A673 (cell line): ENCODE measurements around the gene ATOH8.

ENCODE experiments used
- CTCF ChIP-seq: fragments of 300-800, 200-600 bp; sonication (generic); conservative IDR thresholded peaks from 2 replicates; pipeline ENCODE4 v1.5.1; 2017; ENCODE audit warnings: low read depth, mild to moderate bottlenecking, antibody characterized with exemption, low read length, moderate library complexity, mixed read lengths
- EZH2 ChIP-seq: fragments of 200-600 bp; sonication (generic); IDR thresholded peaks from 2 replicates; pipeline ENCODE4 v1.6.1; 2017; ENCODE audit warnings: borderline replicate concordance, low read depth, mild to moderate bottlenecking, mixed read lengths, antibody characterized with exemption, low read length; ENCODE audit not compliant: poor library complexity, severe bottlenecking

GRCh38 chr2:85770369-85770768 is 16.6 kb downstream of the ATOH8 start:
- TF ChIP-seq CTCF (no peak), EZH2 (no peak)
